ENCODE results near the gene ITGB1.

DNA sequence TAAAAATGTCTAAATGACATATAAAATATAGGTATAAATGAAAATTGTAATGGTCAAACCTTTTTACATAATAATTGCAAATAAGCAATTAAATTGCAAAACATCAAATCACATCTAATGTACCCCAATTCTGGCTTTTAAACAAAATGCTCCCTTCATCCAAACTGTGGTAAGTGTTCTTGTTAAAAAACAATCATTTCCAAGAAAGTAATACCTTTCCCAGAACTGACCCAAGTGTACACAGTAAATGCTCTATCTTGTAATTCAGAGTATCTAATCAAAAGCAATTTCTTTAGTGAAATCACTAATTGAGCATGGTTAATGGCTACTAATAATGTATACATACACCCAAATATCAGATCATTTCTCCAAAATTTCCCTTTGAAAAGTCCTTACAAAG, 28.0 kb downstream of the ITGB1 start:
- TF ChIP-seq, protein P1, sequence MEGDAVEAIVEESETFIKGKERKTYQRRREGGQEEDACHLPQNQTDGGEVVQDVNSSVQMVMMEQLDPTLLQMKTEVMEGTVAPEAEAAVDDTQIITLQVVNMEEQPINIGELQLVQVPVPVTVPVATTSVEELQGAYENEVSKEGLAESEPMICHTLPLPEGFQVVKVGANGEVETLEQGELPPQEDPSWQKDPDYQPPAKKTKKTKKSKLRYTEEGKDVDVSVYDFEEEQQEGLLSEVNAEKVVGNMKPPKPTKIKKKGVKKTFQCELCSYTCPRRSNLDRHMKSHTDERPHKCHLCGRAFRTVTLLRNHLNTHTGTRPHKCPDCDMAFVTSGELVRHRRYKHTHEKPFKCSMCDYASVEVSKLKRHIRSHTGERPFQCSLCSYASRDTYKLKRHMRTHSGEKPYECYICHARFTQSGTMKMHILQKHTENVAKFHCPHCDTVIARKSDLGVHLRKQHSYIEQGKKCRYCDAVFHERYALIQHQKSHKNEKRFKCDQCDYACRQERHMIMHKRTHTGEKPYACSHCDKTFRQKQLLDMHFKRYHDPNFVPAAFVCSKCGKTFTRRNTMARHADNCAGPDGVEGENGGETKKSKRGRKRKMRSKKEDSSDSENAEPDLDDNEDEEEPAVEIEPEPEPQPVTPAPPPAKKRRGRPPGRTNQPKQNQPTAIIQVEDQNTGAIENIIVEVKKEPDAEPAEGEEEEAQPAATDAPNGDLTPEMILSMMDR (IDR thresholded peaks at IDR 0.05; ENCODE audit: low read length): no peak
- no peak for TF ChIP-seq EZH2 (IDR thresholded peaks at IDR 0.05; ENCODE audit: borderline replicate concordance, low read length)

Measured in OCI-LY1 (cell line).